H9 (cell line): Measurements from ENCODE around the gene NRXN3. TPM values are rescaled to one million over a fixed set of nuclear protein-coding genes. Genes with fewer than 3 reads are reported as not detected.

Experiments
- DNase-seq: peaks from one replicate; pipeline ENCODE4 v3.0.0-alpha.2; 2017
- H2AFZ ChIP-seq: one replicate; pipeline ENCODE4 v1.6.1; 2013; ENCODE audit warnings: mild to moderate bottlenecking, low read length, control low read depth, moderate library complexity
- H2AK5ac ChIP-seq: 2 replicates; pipeline ENCODE4 v1.6.1; 2013; ENCODE audit warnings: low read length, control low read depth, mixed read lengths; ENCODE audit not compliant: insufficient read length
- H2BK120ac ChIP-seq: one replicate; pipeline ENCODE4 v1.6.1; 2013; ENCODE audit warnings: low read depth, mild to moderate bottlenecking, low read length, control low read depth, inconsistent platforms; ENCODE audit not compliant: poor library complexity, severe bottlenecking
- H2BK12ac ChIP-seq: 2 replicates; pipeline ENCODE4 v1.6.1; 2013; ENCODE audit warnings: low read length, control low read depth, mixed read lengths, low read depth; ENCODE audit not compliant: insufficient read length
- H2BK15ac ChIP-seq: 2 replicates; pipeline ENCODE4 v1.6.1; 2013; ENCODE audit warnings: low read depth, low read length, control low read depth
- H2BK20ac ChIP-seq: one replicate; pipeline ENCODE4 v1.6.1; 2013; ENCODE audit warnings: low read depth, mild to moderate bottlenecking, low read length, control low read depth, inconsistent platforms; ENCODE audit not compliant: poor library complexity, severe bottlenecking
- H2BK5ac ChIP-seq: 2 replicates; pipeline ENCODE4 v1.6.1; 2013; ENCODE audit warnings: low read length, control low read depth, mixed read lengths; ENCODE audit not compliant: insufficient read length
- H3K14ac ChIP-seq: 2 replicates; pipeline ENCODE4 v1.6.1; 2013; ENCODE audit warnings: low read length, control low read depth; ENCODE audit not compliant: insufficient read depth
- H3K18ac ChIP-seq: 2 replicates; pipeline ENCODE4 v1.6.1; 2013; ENCODE audit warnings: low read depth, mild to moderate bottlenecking, mixed read lengths, low read length, control low read depth; ENCODE audit not compliant: insufficient read length
- H3K23ac ChIP-seq: 2 replicates; pipeline ENCODE4 v1.6.1; 2013; ENCODE audit warnings: low read length, control low read depth, mixed read lengths, low read depth; ENCODE audit not compliant: insufficient read length
- H3K23me2 ChIP-seq: 2 replicates; pipeline ENCODE4 v1.6.1; 2013; ENCODE audit warnings: low read depth, mild to moderate bottlenecking, mixed read lengths, low read length, control low read depth; ENCODE audit not compliant: insufficient read length, poor library complexity, severe bottlenecking
- H3K27ac ChIP-seq: 2 replicates; pipeline ENCODE4 v1.5.1; 2013; ENCODE audit warnings: low read length, control low read depth, mixed read lengths, low read depth; ENCODE audit not compliant: insufficient read length
- H3K27me3 ChIP-seq: 2 replicates; pipeline ENCODE4 v1.6.1; 2013; ENCODE audit warnings: low read length, control low read depth, inconsistent platforms; ENCODE audit not compliant: insufficient read depth
- H3K4ac ChIP-seq: 2 replicates; pipeline ENCODE4 v1.6.1; 2013; ENCODE audit warnings: low read depth, mild to moderate bottlenecking, control low read depth, inconsistent platforms, low read length, moderate library complexity
- H3K4me1 ChIP-seq: 2 replicates; pipeline ENCODE4 v1.6.1; 2013; ENCODE audit warnings: low read length, control low read depth, inconsistent platforms; ENCODE audit not compliant: insufficient read depth
- H3K4me2 ChIP-seq: 2 replicates; pipeline ENCODE4 v1.6.1; 2013; ENCODE audit warnings: low read length, control low read depth, mixed read lengths; ENCODE audit not compliant: insufficient read length, insufficient read depth
- H3K56ac ChIP-seq: 2 replicates; pipeline ENCODE4 v1.6.1; 2013; ENCODE audit warnings: low read depth, mild to moderate bottlenecking, mixed read lengths, low read length, control low read depth; ENCODE audit not compliant: insufficient read length
- H3K79me1 ChIP-seq: 2 replicates; pipeline ENCODE4 v1.6.1; 2013; ENCODE audit warnings: low read depth, mild to moderate bottlenecking, moderate library complexity, low read length, control low read depth, inconsistent platforms; ENCODE audit not compliant: insufficient read depth, poor library complexity, severe bottlenecking
- H3K79me2 ChIP-seq: 2 replicates; pipeline ENCODE4 v1.6.1; 2013; ENCODE audit warnings: low read length, control low read depth, inconsistent platforms; ENCODE audit not compliant: insufficient read depth
- H3K9ac ChIP-seq: 2 replicates; pipeline ENCODE4 v1.6.1; 2013; ENCODE audit warnings: low read length, control low read depth, mixed read lengths; ENCODE audit not compliant: insufficient read length; ENCODE audit errors: extremely low read depth
- H3K9me3 ChIP-seq: one replicate; pipeline ENCODE4 v1.6.1; 2013; ENCODE audit warnings: low read depth, low read length, inconsistent platforms; ENCODE audit not compliant: control insufficient read depth
- H3T11ph ChIP-seq: one replicate; pipeline ENCODE4 v1.6.1; 2013; ENCODE audit warnings: mild to moderate bottlenecking, low read length, control low read depth, inconsistent platforms
- H4K20me1 ChIP-seq: one replicate; pipeline ENCODE4 v1.6.1; 2013; ENCODE audit not compliant: control insufficient read depth, insufficient read length, insufficient read depth
- H4K5ac ChIP-seq: 2 replicates; pipeline ENCODE4 v1.6.1; 2013; ENCODE audit warnings: low read depth, mild to moderate bottlenecking, mixed read lengths, low read length, control low read depth; ENCODE audit not compliant: insufficient read length
- H4K8ac ChIP-seq: replicated peaks from 2 replicates; pipeline ENCODE4 v1.6.1; 2013; ENCODE audit warnings: low read length, control low read depth, mixed read lengths, low read depth; ENCODE audit not compliant: insufficient read length
- H4K91ac ChIP-seq: 2 replicates; pipeline ENCODE4 v1.6.1; 2013; ENCODE audit warnings: low read depth, mild to moderate bottlenecking, moderate library complexity, mixed read lengths, low read length, control low read depth; ENCODE audit not compliant: insufficient read length
- H3K27ac Mint-ChIP-seq, 3 experiments: 2 replicates in 2 of 3; 3 replicates in 1 of 3; pipeline ENCODE4 v1.8.0; 2020 to 2021; ENCODE audit warnings: mixed read lengths in 3 of 3, mild to moderate bottlenecking in 1 of 3, moderate library complexity in 1 of 3
- H3K27me3 Mint-ChIP-seq: 2 replicates; pipeline ENCODE4 v1.8.0; 2021; ENCODE audit warnings: low read depth, mild to moderate bottlenecking, moderate library complexity, mixed read lengths
- H3K36me3 Mint-ChIP-seq, 3 experiments: 2 replicates in 2 of 3; 3 replicates in 1 of 3; pipeline ENCODE4 v1.8.0; 2020 to 2021; ENCODE audit warnings: low read depth in 3 of 3, mixed read lengths in 3 of 3; ENCODE audit not compliant: insufficient read depth in 1 of 3
- H3K4me1 Mint-ChIP-seq, 2 experiments: 2 replicates each; pipeline ENCODE4 v1.8.0; 2020; ENCODE audit warnings: mixed read lengths in 2 of 2
- H3K4me3 Mint-ChIP-seq, 2 experiments: 2 replicates in 1 of 2; 3 replicates in 1 of 2; pipeline ENCODE4 v1.8.0; 2020 to 2021; ENCODE audit warnings: mild to moderate bottlenecking in 2 of 2, mixed read lengths in 2 of 2, moderate library complexity in 1 of 2
- H3K9me3 Mint-ChIP-seq, 2 experiments: 2 replicates in 1 of 2; 3 replicates in 1 of 2; pipeline ENCODE4 v1.8.0; 2020; ENCODE audit warnings: mild to moderate bottlenecking in 2 of 2, mixed read lengths in 2 of 2, moderate library complexity in 1 of 2
- CTCF ChIP-seq: fragments of 200-600 bp; sonication (generic); conservative IDR thresholded peaks from 3 replicates; pipeline ENCODE4 v1.8.0; 2021; ENCODE audit warnings: antibody characterized with exemption, mild to moderate bottlenecking
- WGBS: extraction: QIAGEN DNeasy Blood & Tissue Kit; methylation state at CpG from one replicate; pipeline ENCODE4 v1.1.7; 2013; ENCODE audit warnings: missing lambda C conversion rate, low lambda C conversion rate, mixed read lengths; ENCODE audit not compliant: insufficient read length; ENCODE audit errors: extremely low coverage; 5-methylcytosine and 5-hydroxymethylcytosine counted together
- total RNA-seq: library from RNA; stranded (reverse); gene quantifications from 2 replicates; pipeline ENCODE4 v1.2.1, GENCODE V29; 2021

Gene NRXN3
- total RNA-seq, 1 experiment from 2014 or later: 1.8 TPM

GRCh38 chr14:79825046-79825521, 1654.9 kb downstream of the NRXN3 start:
- Mint-ChIP-seq H3K9me3 (no peaks in the 10 kb centered on the region), H3K27me3 (peaks cover 2% of the 10 kb centered on the region; the same call in 1 of the 2 replicates), H3K36me3 (no peaks in the 10 kb centered on the region), H3K27ac (no peak overlapping the region), H3K4me3 (no peak overlapping the region), H3K4me1 (peaks cover 11 to 16% of the 10 kb centered on the region in 2 experiments)
- no peak overlapping the region for H2BK5ac ChIP-seq
- no peak overlapping the region for H2AK5ac ChIP-seq
- H3K27me3 ChIP-seq: no peaks in the 10 kb centered on the region
- no peak overlapping the region for H2BK12ac ChIP-seq
- H3K4me1 ChIP-seq: no peaks in the 10 kb centered on the region
- H3K23me2 ChIP-seq: no peaks in the 10 kb centered on the region
- TF ChIP-seq CTCF: no peak
- H3T11ph ChIP-seq: no peak overlapping the region
- H4K20me1 ChIP-seq: no peaks in the 10 kb centered on the region
- H3K79me1 ChIP-seq: no peaks in the 10 kb centered on the region
- H2BK15ac ChIP-seq: no peak overlapping the region
- no peaks in the 10 kb centered on the region for H3K9me3 ChIP-seq
- no peak overlapping the region for H3K18ac ChIP-seq
- H3K27ac ChIP-seq: no peak overlapping the region
- H3K56ac ChIP-seq: no peak overlapping the region
- no peak for DNase-seq
- H3K79me2 ChIP-seq: no peaks in the 10 kb centered on the region
- H4K91ac ChIP-seq: no peak overlapping the region
- H3K4ac ChIP-seq: no peak overlapping the region
- H2AFZ ChIP-seq: no peak overlapping the region
- no peak overlapping the region for H3K14ac ChIP-seq
- H4K5ac ChIP-seq: no peak overlapping the region
- no peak overlapping the region for H2BK120ac ChIP-seq
- WGBS: no CpG with 5 or more reads among the region's 6 CpGs
- no peak overlapping the region for H3K9ac ChIP-seq
- H4K8ac ChIP-seq: no peak overlapping the region
- no peak overlapping the region for H3K4me2 ChIP-seq
- no peak overlapping the region for H2BK20ac ChIP-seq
- no peak overlapping the region for H3K23ac ChIP-seq
